HG03095 (cell line): ENCODE data around the gene TIGD2.

Experiments used
- ATAC-seq: cut with Tn5 transposase; IDR thresholded peaks from one replicate; pipeline ENCODE4 v1.9.1; 2021; ENCODE audit warnings: moderate library complexity; ENCODE audit not compliant: unreplicated experiment

The TIGD2 gene

GRCh38 chr4:89110986-89111832, at the start of gene TIGD2:
TIGD2 (plus strand) TSS chr4:89111533; CDS start chr4:89112975, 1,442 bp downstream.
- peak; percentile 93 for ATAC-seq

GRCh38 chr4:89064848-89065247, 46.5 kb upstream of the TIGD2 start:
- no peak for ATAC-seq

GRCh38 chr4:89067417-89067816, 43.9 kb upstream of the TIGD2 start:
- no peak for ATAC-seq

- ATAC-seq, result peak; percentile 67
These were observed 41.9 kb upstream of the TIGD2 start for GRCh38 chr4:89069481-89069880.

GRCh38 chr4:89070041-89070440, 41.3 kb upstream of the TIGD2 start:
- peak; percentile 49 for ATAC-seq

- ATAC-seq, result no peak
These were observed 40.0 kb upstream of the TIGD2 start for GRCh38 chr4:89071311-89071710.

- ATAC-seq, result no peak
These were observed 38.4 kb upstream of the TIGD2 start for GRCh38 chr4:89072921-89073320.

- ATAC-seq, result no peak
These were observed 33.6 kb upstream of the TIGD2 start for GRCh38 chr4:89077761-89078160.

- no peak for ATAC-seq
These were observed 33.0 kb upstream of the TIGD2 start for GRCh38 chr4:89078300-89078699.

GRCh38 chr4:89099034-89099433, 12.3 kb upstream of the TIGD2 start:
- no peak for ATAC-seq

- no peak for ATAC-seq
These were observed 11.9 kb upstream of the TIGD2 start for GRCh38 chr4:89099471-89099870.

- peak; percentile 6 for ATAC-seq
These were observed 10.5 kb upstream of the TIGD2 start for GRCh38 chr4:89100853-89101252.

GRCh38 chr4:89101256-89102161, 9.8 kb upstream of the TIGD2 start:
- peak; percentile 94 for ATAC-seq

GRCh38 chr4:89105726-89106125, 5.6 kb upstream of the TIGD2 start:
- ATAC-seq, result no peak

- no peak for ATAC-seq
These were observed 3.2 kb upstream of the TIGD2 start for GRCh38 chr4:89108091-89108490.

- no peak for ATAC-seq
These were observed 1.3 kb upstream of the TIGD2 start for GRCh38 chr4:89109841-89110540.

GRCh38 chr4:89110541-89110985, 770 bp upstream of the TIGD2 start:
- ATAC-seq, result no peak

GRCh38 chr4:89111833-89112563, 665 bp downstream of the TIGD2 start:
- no peak for ATAC-seq

- ATAC-seq, result no peak
These were observed 2.1 kb downstream of the TIGD2 start for GRCh38 chr4:89113415-89113814.

GRCh38 chr4:89114100-89114499, 2.8 kb downstream of the TIGD2 start:
- ATAC-seq, result peak; percentile 21
